Astrocyte of the hippocampus (primary cell): ENCODE measurements around the gene PIK3IP1.
A peak's percentile ranks its signal among the peaks of the same experiment; 100 is the strongest.

Source experiments
- DNase-seq: peaks from one replicate; pipeline ENCODE4 v3.0.0; 2011; ENCODE audit warnings: low read depth, low spot score

Gene PIK3IP1

GRCh38 chr22:31279821-31280505 is 12.3 kb downstream of the PIK3IP1 start:
- DNase-seq: no peak

GRCh38 chr22:31279327-31279669 is 13.0 kb downstream of the PIK3IP1 start:
- DNase-seq: no peak

- no peak for DNase-seq
Measured at GRCh38 chr22:31278626-31279326, 13.5 kb downstream of the PIK3IP1 start.

- no peak for DNase-seq
Measured at GRCh38 chr22:31278151-31278621, 14.1 kb downstream of the PIK3IP1 start.

GRCh38 chr22:31277741-31278140 is 14.5 kb downstream of the PIK3IP1 start:
- no peak for DNase-seq

- no peak for DNase-seq
Measured at GRCh38 chr22:31276426-31277167, 15.7 kb downstream of the PIK3IP1 start.

- no peak for DNase-seq
Measured at GRCh38 chr22:31275576-31275975, 16.7 kb downstream of the PIK3IP1 start.

- no peak for DNase-seq
Measured at GRCh38 chr22:31275018-31275417, 17.3 kb downstream of the PIK3IP1 start.

- no peak for DNase-seq
Measured at GRCh38 chr22:31274017-31274416, 18.3 kb downstream of the PIK3IP1 start.

GRCh38 chr22:31272522-31273446 is 19.5 kb downstream of the PIK3IP1 start:
- peak; percentile 79 for DNase-seq

GRCh38 chr22:31271485-31271884 is 20.8 kb downstream of the PIK3IP1 start:
- DNase-seq: peak; percentile 82

GRCh38 chr22:31271026-31271425 is 21.3 kb downstream of the PIK3IP1 start:
- no peak for DNase-seq

GRCh38 chr22:31269892-31270579 is 22.3 kb downstream of the PIK3IP1 start:
- DNase-seq: no peak

GRCh38 chr22:31268281-31268680 is 24.0 kb downstream of the PIK3IP1 start:
- DNase-seq: no peak

GRCh38 chr22:31263896-31264640 is 28.2 kb downstream of the PIK3IP1 start:
- no peak for DNase-seq

- DNase-seq: no peak
Measured at GRCh38 chr22:31262312-31263133, 29.8 kb downstream of the PIK3IP1 start.

GRCh38 chr22:31260474-31260856 is 31.8 kb downstream of the PIK3IP1 start:
- DNase-seq: no peak

GRCh38 chr22:31259798-31260473 is 32.4 kb downstream of the PIK3IP1 start:
- DNase-seq: no peak

- no peak for DNase-seq
Measured at GRCh38 chr22:31253949-31254348, 38.3 kb downstream of the PIK3IP1 start.
